SIG-M5 (cell line): ENCODE data around the gene MAGED4.
"Not testable (repeated sequence)": the region's sequence is repeated elsewhere in the genome, so short reads cannot be mapped to it uniquely, and the experiment has no call there.

Source experiments
- DNase-seq: peaks from one replicate; lab custom pipeline; 2025; lab: John Stamatoyannopoulos, UW

The MAGED4 gene, protein sequence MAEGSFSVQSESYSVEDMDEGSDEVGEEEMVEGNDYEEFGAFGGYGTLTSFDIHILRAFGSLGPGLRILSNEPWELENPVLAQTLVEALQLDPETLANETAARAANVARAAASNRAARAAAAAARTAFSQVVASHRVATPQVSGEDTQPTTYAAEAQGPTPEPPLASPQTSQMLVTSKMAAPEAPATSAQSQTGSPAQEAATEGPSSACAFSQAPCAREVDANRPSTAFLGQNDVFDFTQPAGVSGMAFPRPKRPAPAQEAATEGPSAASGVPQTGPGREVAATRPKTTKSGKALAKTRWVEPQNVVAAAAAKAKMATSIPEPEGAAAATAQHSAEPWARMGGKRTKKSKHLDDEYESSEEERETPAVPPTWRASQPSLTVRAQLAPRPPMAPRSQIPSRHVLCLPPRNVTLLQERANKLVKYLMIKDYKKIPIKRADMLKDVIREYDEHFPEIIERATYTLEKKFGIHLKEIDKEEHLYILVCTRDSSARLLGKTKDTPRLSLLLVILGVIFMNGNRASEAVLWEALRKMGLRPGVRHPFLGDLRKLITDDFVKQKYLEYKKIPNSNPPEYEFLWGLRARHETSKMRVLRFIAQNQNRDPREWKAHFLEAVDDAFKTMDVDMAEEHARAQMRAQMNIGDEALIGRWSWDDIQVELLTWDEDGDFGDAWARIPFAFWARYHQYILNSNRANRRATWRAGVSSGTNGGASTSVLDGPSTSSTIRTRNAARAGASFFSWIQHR

DNA sequence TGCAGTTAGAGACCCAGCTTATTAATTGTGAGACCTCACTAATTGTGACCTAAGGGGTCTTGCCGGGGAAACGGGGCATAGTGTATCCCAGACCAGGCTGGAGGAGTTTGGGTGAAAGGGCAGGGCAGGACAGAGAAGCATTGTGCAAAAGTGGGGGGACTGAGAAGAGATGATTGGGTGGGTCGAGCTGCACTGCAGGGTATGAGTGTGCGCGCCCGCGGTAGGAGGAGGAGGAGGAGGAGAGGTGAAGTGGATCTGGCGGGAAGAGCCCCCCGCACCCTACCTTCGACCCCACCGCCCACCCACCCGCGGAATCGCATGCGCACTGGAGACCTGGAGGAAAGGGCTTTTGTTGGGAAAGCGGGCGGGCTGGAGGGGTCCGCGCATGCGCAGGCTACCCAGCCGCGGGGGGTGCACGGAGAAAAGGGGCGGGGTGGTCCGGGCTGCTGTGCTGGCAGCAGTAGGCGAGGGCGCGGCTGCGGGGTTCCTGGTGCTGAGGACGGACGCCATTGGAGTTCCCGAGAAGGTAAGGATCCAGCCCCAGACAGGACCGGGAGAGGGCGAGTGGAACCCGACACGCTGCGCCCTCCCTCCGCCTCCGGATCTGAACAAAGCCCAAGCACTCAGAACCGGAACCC is at the start of gene MAGED4:
Gene MAGED4, plus strand, starts transcription at position 449 of the 638 bp plus-strand sequence. CDS start 1,035 bp downstream, outside the sequence.
- not testable (repeated sequence) for DNase-seq

DNA sequence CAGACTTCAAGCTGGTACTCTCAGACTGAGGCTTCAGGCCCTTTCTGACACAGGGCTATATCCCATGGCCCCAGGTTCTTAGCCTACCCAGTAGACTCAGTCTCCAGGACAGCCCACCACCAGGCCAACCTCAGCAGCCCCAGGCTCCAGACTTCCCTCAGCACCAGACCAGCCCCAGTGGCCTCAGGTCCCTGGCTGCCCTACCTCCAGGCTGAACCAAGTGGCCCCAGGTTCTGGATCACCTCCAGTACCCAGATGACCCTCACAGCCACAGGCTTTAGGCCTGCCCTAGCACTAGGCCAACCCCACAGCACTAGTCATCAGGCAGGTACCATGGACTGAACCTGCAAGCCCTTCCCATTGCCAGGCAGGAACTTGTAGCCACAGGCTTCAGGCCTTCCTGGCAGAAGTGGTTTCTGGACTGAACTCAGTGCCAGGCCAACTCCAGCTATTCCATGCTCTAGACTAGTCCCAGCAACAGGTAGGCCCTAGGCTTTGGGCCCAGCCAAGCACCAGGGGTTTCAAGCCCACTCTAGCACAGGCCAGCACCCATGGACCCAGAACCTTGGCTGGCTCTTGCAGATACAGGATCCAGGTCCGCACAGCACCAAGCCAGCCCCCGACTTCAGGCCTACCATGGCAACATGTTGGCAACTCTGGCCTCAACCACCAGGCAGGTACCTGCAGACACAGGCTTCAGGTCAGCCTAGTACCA is 45.7 kb upstream of the MAGED4 start:
- no peak for DNase-seq

DNA sequence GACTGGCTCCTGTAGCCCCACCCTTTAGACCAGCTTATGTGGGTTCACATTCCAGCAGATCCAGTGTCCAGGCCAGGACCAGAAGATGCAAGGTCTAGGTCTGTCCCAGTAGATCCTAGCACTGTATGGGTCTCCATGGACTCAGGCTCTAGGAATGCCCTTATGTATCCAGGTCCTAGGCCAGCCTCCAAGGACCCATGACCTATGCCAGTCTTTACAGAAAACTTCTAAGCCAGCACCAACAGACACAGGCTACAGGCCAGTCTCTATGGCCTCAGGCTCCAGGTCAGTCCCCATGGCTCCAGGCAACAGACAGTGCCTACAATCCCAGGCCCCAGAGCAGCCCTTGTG is 45.2 kb upstream of the MAGED4 start:
- no peak for DNase-seq

DNA sequence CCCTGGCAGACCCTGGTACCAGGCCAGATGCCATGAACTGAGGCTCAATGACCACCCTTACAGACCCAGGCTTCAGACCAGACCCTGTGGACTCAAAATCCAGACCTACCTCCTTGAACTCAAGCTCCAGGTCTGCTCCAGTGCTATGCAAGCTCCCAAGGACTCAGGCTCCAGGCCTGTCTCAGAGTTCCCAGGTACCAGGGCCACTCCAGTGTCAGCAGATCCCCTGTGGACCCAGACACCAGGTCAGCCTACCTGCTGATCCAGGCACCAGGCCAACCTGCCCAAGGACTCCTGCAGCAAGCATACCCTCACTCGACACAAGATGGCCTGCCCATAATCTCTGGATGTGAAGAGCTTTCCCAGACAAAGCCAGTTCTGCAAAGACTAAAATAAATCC is 44.7 kb upstream of the MAGED4 start:
- DNase-seq, result no peak

DNA sequence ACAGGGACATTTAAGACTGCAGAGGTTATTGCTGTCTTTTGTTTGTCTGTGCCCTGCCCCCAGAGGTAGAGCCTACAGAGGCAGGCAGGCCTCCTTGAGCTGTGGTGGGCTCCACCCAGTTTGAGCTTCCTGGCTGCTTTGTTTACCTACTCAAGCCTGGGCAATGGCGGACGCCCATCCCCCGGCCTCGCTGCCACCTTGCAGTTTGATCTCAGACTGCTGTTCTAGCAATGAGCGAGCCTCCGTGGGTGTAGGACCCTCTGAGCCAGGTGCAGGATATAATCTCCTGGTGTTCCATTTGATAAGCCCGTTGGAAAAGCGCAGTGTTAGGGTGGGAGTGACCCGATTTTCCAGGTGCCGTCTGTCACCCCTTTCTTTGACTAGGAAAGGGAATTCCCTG is 34.0 kb upstream of the MAGED4 start:
- not testable (repeated sequence) for DNase-seq

DNA sequence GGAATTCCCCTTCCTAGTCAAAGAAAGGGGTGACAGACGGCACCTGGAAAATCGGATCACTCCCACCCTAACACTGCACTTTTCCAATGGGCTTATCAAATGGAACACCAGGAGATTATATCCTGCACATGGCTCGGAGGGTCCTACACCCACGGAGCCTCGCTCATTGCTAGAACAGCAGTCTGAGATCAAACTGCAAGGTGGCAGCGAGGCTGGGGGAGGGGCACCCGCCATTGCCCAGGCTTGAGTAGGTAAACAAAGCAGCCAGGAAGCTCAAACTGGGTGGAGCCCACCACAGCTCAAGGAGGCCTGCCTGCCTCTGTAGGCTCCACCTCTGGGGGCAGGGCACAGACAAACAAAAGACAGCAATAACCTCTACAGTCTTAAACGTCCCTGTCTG is 24.5 kb upstream of the MAGED4 start:
- not testable (repeated sequence) for DNase-seq

DNA sequence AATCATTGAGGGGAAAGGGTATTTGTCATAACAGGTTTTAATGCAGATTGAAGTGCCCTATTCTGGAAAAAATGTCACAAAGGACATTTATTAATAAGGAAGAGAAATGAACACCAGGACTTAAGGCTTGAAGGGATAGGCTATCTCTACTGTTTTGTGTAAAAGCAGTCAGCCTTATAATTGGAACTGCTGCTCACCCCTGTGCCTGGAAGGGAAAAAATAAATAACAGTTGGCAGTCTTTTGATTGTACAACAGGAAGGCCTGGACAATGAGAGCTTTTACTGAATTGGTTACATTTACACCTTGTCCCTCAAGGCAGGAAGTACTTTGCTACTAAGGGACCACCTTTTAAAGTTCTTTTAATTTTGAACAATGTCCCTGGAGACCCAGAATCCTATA is 17.8 kb upstream of the MAGED4 start:
- DNase-seq, result no peak

DNA sequence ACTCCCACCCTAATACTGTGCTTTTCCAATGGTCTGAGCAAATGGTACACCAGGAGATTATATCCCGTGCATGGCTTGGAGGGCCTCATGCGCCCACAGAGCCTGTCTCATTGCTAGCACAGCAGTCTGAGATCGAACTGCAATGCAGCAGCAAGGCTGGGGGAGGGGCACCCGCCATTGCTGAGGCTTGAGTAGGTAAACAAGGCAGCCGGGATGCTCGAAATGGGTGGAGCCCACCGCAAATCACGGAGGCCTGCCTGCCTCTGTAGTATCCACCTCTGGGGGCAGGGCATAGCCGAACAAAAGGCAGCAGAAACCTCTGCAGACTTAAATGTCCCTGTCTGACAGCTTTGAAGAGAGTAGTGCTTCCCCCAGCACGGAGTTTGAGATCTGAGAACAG is 13.6 kb upstream of the MAGED4 start:
- not testable (repeated sequence) for DNase-seq

DNA sequence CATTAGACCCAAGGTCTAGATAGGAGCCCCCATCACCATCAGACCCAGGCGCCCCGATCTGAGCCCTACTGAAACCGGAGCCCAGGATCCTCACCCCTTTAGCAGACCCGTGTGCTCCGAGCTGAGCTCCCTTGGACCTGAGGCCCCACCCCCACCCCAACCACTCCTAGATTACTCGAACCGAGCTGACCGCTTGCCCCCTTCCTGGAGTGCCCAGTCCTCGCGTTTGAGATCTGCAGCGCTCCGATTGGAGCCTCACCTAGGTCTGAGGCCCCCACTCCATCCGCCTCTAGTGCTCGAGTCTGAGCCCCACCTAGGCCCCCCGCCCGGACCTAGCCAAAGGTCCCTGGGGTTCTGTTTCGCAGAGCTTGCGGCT is 378 bp downstream of the MAGED4 start:
- not testable (repeated sequence) for DNase-seq

DNA sequence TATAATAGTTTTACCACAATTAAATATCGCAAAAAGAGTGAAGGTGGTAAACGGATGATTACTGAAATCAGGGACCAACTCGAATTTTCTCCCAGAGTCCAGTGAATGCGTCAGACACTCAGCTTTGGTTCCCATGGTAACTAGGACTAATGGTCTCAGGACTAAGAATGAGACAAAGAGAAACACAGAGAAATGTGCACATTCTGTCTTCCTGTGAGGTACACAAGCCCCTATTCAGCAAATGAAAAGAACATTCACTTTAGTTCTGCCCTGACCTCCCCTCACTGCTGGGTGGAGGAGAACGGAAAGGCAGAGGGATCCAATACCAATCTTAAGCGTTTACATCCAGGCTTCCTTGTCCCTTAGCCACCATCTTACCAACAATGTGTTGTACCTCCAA is 26.7 kb downstream of the MAGED4 start:
- DNase-seq, result not testable (repeated sequence)

DNA sequence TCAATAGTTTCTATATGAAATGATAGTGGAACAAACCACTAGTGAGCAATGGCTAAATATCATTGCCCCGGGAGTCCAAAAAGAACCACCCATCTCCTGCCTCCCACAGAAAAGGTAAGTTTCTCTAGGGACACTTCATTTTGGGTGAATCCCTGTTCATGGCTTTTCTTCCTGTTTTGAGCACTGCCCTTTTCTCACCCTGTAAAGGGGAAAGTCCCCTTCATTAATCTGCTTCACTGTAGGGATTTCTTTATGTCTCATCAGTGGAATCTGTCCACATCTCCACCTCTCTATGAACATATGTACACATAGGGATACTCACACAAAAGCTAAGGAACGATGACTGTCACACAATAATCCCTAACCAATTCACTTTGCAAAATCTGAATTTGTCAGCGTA is 28.6 kb downstream of the MAGED4 start:
- DNase-seq, result no peak

DNA sequence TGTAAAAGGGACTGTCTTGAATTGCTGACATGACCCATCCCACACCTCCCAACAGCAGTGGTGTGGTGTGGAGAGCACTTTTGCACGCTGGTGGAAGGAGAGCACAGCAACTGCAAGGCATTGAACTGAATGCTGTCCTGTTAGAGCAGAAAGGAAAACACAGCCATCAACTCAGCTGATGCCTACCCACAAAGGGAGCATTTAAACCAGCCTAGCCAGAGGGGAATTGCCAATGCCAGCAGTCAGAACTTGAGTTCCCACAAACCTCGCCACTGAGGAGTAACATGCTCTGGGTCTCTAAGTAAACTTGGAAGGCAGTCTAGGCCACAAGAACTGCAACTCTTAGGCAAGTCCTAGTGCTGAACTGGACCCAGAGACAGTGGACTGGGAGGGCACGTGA is 31.9 kb downstream of the MAGED4 start:
- DNase-seq, result no peak

DNA sequence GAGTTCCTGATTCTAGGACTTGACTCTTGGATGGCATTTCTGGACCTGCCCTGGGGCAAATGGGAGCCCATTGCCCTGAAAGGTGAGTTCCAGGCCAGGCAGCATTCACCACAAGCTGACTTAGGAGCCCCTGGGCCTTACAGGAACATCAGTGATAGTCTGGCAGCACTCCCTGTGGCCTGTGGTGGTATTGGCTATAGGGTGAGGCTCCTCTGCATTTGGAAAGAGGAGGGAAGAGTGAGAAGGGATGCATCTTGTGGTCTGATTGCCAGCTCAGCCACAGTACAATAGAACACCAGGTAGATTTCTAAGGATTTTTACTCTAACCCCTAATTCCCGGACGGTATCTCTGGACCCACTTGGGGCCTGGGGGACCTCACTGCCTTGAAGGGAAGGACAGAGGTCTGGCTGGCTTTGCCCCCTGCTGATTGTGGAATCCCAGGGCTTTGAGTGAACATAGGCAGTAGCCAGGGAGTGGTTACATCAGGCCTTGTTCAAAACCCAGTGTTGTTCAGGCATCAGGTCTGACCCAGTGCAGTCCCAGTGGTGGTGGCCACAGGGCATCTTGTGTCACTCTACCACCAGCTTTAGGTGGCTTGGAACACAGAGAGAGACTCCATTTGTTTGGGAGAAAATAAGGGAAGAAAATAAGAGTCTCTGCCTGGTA is 32.9 kb downstream of the MAGED4 start:
- DNase-seq, result no peak

DNA sequence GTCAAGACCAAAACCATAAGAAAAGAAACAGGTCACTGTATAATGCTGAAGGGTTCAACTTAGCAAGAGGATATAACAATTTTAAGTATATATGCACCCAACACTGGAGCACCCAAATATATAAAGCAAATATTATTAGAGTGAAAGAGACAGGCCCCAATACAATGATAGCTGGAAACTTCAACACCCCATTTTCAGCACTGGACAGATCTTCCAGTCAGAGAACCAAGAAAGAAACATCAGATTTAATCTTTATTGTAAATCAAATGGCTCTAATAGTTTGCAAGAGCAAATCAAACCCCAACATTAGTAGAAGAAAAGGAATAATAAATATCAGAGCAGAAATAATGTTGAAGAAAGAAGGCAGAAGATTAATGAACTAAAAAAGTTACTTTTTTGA is 36.2 kb downstream of the MAGED4 start:
- DNase-seq, result no peak
